EL (cell line): ENCODE results near the gene CD79A.
"Not testable (repeated sequence)": the region's sequence is repeated elsewhere in the genome, so short reads cannot be mapped to it uniquely, and the experiment has no call there.

Experiments used
- DNase-seq: peaks from one replicate; pipeline ENCODE4 v3.0.0-alpha.2; 2016

Gene CD79A

GRCh38 chr19:41863209-41863931, 13.7 kb upstream of the CD79A start:
- no peak for DNase-seq

DNA sequence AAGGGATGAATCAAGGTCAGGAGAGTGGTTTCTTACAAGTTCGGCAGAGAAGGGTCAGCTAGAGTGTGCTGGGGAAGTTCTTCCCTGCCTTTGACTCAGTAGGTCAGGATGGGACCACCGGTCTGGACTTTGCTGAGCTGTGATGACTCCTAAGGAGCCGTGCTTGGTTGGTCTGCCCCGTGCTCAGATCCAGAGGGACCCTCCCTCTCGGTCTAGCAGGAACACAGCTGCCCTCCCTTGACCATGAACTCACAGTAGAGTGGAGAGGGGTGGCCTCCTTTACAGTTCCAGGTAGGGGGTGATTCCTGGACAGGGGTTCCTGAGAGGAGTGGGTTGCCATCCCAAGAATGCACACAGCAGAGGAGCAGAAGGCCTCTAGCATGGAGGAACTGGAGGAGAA, 12.7 kb upstream of the CD79A start:
- no peak for DNase-seq

GRCh38 chr19:41866284-41866683, 10.8 kb upstream of the CD79A start:
- DNase-seq, result peak; percentile 28

DNA sequence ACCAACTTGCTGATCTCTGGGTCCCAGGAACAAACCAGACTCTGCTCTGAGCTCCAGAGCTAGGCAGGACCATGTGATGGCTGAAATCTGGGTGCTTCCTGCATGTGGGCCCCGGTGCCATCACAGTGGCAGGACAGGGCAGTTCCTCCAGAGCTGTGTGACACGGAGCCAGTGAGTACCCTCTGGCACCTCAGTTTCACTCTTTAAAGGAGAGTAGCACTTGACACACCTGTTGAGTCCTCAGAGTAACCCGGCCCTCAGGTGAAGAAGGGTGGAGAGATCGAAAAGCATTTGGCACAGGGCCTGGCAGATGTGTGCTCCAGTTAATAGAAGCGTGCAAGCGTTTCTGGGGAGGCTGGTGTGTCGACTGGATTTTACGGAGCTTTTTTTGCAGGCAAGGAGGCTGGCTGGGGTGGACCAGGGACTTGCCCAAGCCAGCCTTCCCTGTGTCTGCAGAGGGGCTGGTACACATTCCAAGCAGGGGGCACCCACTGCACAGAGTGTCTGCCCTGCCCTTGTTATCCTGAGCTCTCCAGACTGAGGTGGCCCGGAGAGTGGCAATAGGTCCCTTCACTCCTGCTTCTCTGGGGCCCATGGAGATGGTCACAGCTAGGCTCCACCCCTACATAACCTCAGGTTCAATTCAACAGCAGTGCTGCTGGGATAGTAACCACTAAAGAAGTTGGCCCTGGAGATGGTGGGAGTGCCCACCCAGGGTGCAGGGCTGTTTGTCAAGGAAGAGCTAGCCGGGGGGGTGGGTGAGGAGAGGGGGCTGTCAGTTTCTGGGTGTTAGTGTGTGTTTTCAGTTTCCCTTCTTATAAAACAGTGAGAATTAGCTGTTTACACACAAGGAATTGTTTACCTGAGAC, 8.7 kb upstream of the CD79A start:
- DNase-seq, result no peak

- DNase-seq, result no peak
These were observed 8.1 kb upstream of the CD79A start for GRCh38 chr19:41868989-41869300.

GRCh38 chr19:41869374-41869955, 7.6 kb upstream of the CD79A start:
- DNase-seq, result no peak

DNA sequence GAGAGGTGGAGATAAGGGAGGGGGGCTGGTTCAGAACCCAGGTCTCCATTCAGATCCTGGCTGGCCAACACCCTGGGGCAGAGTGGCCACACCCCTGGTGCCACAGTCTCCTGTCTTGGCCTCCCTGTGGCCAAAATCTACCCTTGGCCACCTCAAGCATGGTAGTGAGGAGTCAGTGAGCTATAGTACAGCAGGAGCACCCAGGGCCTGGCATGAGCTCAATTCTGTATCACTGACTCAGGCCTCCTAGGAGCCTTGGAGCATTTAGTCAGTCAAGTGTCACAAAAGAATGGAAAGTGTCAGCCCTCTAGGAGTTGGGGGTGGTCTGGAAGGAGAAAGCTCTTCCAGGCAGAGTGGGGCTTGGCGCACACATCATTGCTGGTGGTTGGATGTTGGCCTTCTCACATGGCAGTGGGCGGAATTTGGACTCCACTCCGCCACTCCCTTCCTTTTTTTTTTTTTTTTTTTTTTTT, 6.6 kb upstream of the CD79A start:
- DNase-seq, result peak; percentile 47

- DNase-seq, result peak; percentile 30
These were observed 5.3 kb upstream of the CD79A start for GRCh38 chr19:41871573-41872383.

GRCh38 chr19:41872384-41872774, 4.7 kb upstream of the CD79A start:
- no peak for DNase-seq

DNA sequence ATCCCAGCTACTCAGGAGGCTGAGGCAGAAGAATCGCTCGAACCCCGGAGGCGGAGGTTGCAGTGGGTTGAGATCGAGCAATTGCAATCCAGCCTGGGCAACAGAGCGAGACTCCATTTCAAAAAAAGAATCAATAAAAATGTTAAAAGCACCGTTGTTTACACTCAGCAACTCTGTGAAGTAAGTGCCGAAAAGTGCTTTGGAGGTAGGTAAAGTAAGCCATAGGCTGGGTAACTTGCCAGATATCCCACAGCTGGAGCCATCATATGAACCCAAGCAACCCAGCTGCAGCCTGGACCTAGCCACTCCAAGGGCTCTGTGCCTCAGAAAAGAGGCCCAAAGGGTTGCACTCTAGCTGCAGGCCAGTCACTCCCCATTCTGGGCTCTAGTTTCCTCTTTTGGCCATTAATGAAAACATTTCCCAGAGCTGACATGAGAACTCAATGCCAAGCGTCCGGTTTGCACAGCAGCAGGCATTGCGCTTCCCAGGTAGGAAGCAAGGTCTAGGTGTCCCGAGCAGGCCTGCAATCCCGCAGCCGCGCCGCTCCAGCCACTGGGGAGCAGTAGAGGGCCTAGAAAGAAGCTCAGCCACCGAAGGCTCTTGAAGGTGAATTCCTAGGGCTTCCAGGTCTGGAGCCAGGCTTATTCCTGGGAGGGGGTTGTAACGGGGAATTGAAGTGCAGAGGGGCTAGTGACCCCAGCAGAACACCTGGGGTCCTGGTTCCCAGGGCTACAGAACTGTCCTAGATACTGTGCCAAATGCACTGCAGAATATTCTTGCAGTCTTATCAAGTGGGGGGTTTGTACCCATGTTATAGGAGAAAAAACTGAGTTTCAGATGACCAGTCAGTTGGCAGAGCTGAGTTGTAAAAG, 4.1 kb upstream of the CD79A start:
- peak; percentile 66 for DNase-seq

DNA sequence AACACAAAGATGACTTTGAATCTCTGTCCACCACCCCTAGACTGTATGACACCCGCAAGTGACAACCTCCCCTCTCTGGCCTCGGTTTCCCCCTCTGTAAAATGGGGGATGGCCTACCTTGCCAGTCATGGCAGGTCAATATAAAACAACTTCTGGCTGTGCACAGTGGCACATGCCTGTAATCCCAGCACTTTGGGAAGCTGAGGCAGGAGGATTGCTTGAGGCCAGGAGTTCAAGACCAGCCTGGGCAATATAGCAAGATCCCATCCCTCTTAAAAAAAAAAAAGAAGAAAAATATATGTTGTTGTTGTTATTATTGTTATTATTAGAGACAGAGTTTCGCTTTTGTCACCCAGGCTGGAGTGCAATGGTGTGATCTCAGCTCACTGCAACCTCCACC, 1.1 kb upstream of the CD79A start:
- DNase-seq, result not testable (repeated sequence)

- DNase-seq, result no peak
These were observed 1.1 kb downstream of the CD79A start for GRCh38 chr19:41877916-41878905.

- DNase-seq, result no peak
These were observed 2.0 kb downstream of the CD79A start for GRCh38 chr19:41879080-41879479.

DNA sequence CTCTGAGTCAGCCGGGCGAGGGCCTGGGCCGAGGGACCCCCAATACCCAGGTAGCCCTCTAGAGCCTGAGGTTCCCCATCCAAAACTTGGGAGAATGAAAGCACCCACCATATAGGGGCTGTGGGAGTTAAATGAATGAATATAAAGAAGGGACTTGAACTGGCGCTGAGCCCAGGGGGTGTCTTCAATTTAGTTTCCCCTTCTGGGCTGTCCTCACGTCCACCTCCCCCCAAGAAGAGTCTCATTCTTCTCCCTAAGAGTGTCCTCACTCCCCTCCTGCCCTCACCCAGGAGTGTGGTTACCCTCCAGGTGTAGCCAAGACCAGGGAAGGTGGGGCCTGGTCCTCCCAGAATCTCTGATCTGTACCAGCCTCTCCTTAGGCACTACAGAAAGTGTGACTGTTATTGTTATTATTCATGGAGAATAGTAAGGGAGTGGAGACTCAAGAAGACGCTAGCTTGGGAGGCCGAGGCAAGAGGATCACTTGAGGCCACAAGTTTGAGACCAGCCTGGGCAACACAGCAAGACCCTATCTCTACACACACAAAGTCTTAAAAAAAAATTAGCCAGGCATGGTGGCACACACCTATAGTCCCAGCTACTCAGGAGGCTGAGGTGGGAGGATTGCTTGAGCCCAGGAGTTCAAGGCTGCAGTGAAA, 2.7 kb downstream of the CD79A start:
- no peak for DNase-seq

- DNase-seq, result no peak
These were observed 3.2 kb downstream of the CD79A start for GRCh38 chr19:41880329-41880708.

DNA sequence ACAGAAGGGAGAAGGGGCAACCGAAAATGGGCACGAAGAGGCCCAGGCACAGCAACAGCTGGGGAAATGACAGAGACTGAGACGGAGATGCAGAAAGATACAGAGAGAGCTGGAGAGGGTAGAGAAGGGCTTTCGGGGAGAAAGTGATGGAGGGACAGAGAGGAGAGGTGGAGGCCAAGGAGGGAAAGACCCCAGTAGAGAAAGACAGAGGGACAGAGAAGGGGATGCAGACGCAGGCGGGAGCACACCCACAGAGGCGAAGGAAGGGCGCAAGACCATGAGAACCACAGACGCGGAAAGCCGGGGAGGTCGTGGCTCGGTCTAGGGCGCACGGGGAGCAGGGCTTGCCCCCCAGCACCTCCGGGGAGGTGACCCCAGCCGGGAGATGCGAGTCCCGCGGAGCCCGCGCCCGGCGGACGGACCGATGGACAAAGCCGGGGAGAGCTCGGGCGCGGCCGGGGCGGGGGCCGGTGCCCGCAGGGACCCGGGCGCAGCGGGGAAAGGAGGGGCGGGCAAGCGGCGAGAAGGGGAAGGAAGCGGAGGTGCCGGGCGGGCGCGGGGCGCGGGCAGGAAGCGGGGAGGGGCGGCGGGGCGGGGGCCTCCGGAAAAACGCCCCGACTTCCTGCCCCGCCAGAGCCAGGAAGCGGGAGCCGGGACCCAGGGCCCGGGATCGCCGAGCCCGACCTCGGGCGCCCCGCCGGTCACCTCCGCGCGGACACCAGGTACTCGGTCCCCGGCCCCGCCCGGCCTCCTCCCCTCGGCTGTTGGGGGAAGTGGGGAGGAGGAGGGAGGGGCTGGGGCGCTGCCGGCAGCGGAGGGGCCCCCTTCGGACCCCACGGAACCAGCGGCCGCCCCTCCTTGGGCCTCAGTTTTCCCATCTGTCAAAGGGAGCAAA, 5.7 kb downstream of the CD79A start, which contains the start of gene ARHGEF1:
ARHGEF1 (plus strand) TSS at position 617 of the 895 bp plus-strand sequence. CDS start 4,899 bp downstream, outside the sequence.
- DNase-seq, result peak; percentile 49

GRCh38 chr19:41883463-41883820, 6.4 kb downstream of the CD79A start:
- DNase-seq, result no peak

DNA sequence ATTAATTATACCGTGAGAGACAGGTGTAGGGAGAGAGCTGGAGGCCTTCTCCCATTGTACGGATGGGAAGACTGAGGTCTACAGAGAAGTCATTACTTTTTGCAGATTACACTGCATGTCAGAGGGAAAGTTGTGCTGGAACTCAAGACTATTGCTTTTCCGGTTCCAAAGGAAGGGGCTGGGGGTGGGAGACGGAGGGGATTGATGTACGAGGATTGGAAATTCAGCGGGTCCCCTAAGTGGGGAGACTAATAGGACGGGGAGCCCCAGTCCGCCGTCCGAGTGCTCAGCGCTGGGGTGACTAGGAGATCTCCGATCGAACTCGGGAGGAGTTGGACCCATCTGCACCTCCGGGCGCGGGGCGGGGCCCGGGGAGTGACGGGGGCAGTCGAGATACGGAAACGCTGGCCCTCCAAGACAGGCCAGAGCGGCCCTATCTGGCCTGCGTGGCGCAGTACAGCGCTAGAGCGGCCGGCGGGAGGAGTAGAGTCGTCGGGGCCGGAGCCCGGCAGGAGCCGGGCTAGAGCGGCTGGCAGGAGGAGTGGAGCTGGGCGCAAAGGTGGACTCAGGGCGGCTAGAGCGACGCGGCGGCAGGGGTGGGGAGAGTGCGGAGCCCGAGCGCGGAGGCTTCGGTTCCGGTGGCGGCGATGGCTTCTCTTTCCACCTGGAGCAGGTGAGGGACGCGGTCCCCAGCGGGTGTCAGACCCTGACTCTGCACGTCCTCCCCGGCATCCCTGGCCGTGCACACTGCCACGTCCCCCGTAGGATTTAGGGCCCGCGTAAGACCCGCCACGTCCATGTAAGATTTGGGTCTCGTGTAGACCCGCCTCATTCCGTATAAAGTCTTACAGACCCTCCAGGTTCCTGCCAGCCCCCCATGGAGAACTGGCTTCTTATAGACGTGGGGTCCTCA, 7.0 kb downstream of the CD79A start:
- DNase-seq, result peak; percentile 97
